Measurements from ENCODE around the gene YAE1. TPM values are rescaled to one million over a fixed set of nuclear protein-coding genes. Genes with fewer than 3 reads are reported as not detected.

Gene YAE1
- total RNA-seq, 1 experiment from 2014 or later = 29.1 TPM

GRCh38 chr7:39605087-39605486 lies 38.9 kb downstream of the YAE1 start:
- Histone ChIP-seq H3K27ac (ENCODE audit: low read depth, low read length, poor library complexity, severe bottlenecking) (no peak overlapping the region), H3K4me3 (ENCODE audit: low read depth, low read length, poor library complexity, severe bottlenecking) (no peak overlapping the region), H3K9me3 (ENCODE audit: low read depth, low read length, poor library complexity, severe bottlenecking) (no peaks in the 10 kb centered on the region), H3K27me3 (replicated peaks; ENCODE audit: insufficient read depth, low read depth, low read length, poor library complexity) (no peaks in the 10 kb centered on the region), H3K36me3 (ENCODE audit: insufficient read depth, low read length, poor library complexity, severe bottlenecking) (no peaks in the 10 kb centered on the region), H3K4me1 (ENCODE audit: insufficient read depth, low read length, poor library complexity, severe bottlenecking) (peaks cover 21% of the 10 kb centered on the region)
- DNase-seq (ENCODE audit: low spot score) = no peak
- no TSS peak for BruUV-seq (replicated peaks)
- intact Hi-C loops (cut with micrococcal nuclease; ENCODE audit: unreplicated experiment) = no loop called here
- TF ChIP-seq, protein P1, sequence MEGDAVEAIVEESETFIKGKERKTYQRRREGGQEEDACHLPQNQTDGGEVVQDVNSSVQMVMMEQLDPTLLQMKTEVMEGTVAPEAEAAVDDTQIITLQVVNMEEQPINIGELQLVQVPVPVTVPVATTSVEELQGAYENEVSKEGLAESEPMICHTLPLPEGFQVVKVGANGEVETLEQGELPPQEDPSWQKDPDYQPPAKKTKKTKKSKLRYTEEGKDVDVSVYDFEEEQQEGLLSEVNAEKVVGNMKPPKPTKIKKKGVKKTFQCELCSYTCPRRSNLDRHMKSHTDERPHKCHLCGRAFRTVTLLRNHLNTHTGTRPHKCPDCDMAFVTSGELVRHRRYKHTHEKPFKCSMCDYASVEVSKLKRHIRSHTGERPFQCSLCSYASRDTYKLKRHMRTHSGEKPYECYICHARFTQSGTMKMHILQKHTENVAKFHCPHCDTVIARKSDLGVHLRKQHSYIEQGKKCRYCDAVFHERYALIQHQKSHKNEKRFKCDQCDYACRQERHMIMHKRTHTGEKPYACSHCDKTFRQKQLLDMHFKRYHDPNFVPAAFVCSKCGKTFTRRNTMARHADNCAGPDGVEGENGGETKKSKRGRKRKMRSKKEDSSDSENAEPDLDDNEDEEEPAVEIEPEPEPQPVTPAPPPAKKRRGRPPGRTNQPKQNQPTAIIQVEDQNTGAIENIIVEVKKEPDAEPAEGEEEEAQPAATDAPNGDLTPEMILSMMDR (conservative IDR thresholded peaks at IDR 0.05; ENCODE audit: low read depth, low read length) = no peak
- TF ChIP-seq EZH2 (IDR thresholded peaks at IDR 0.05; ENCODE audit: borderline replicate concordance, low read depth, low read length, poor library complexity, severe bottlenecking) = no peak
- POLR2A ChIA-PET (ENCODE audit: low non-redundant PET) = no interaction called here
- CTCF ChIA-PET = no interaction called here

GRCh38 chr7:39606352-39606751 lies 40.1 kb downstream of the YAE1 start:
- POLR2A ChIA-PET (ENCODE audit: low non-redundant PET) = no interaction called here

GRCh38 chr7:39606941-39607340 lies 40.7 kb downstream of the YAE1 start:
- POLR2A ChIA-PET (ENCODE audit: low non-redundant PET) = no interaction called here
- Histone ChIP-seq H3K4me3 (ENCODE audit: low read depth, low read length, poor library complexity, severe bottlenecking) (no peak overlapping the region), H3K4me1 (ENCODE audit: insufficient read depth, low read length, poor library complexity, severe bottlenecking) (peaks cover 21% of the 10 kb centered on the region), H3K9me3 (ENCODE audit: low read depth, low read length, poor library complexity, severe bottlenecking) (no peaks in the 10 kb centered on the region), H3K27ac (ENCODE audit: low read depth, low read length, poor library complexity, severe bottlenecking) (no peak overlapping the region), H3K36me3 (ENCODE audit: insufficient read depth, low read length, poor library complexity, severe bottlenecking) (no peaks in the 10 kb centered on the region), H3K27me3 (replicated peaks; ENCODE audit: insufficient read depth, low read depth, low read length, poor library complexity) (no peaks in the 10 kb centered on the region)
- no peak for DNase-seq (ENCODE audit: low spot score)
- no TSS peak for BruUV-seq (replicated peaks)
- CTCF ChIA-PET = no interaction called here
- intact Hi-C loops (cut with micrococcal nuclease; ENCODE audit: unreplicated experiment) = no loop called here
- TF ChIP-seq, protein P1 (conservative IDR thresholded peaks at IDR 0.05; ENCODE audit: low read depth, low read length) = no peak
- no peak for TF ChIP-seq EZH2 (IDR thresholded peaks at IDR 0.05; ENCODE audit: borderline replicate concordance, low read depth, low read length, poor library complexity, severe bottlenecking)

More at GRCh38 chr7:39606352-39606751, 40.1 kb downstream of the YAE1 start:
- no peak overlapping the region for H3K4me3 ChIP-seq (ENCODE audit: low read depth, low read length, poor library complexity, severe bottlenecking)
- no peaks in the 10 kb centered on the region for H3K36me3 ChIP-seq (ENCODE audit: insufficient read depth, low read length, poor library complexity, severe bottlenecking)
- intact Hi-C loops (cut with micrococcal nuclease; ENCODE audit: unreplicated experiment) = no loop called here
- peaks cover 21% of the 10 kb centered on the region for H3K4me1 ChIP-seq (ENCODE audit: insufficient read depth, low read length, poor library complexity, severe bottlenecking)
- no peaks in the 10 kb centered on the region for H3K27me3 ChIP-seq (replicated peaks; ENCODE audit: insufficient read depth, low read depth, low read length, poor library complexity)
- TF ChIP-seq EZH2 (IDR thresholded peaks at IDR 0.05; ENCODE audit: borderline replicate concordance, low read depth, low read length, poor library complexity, severe bottlenecking) = no peak
- TF ChIP-seq, protein P1 (conservative IDR thresholded peaks at IDR 0.05; ENCODE audit: low read depth, low read length) = no peak
- DNase-seq (ENCODE audit: low spot score) = no peak
- BruUV-seq (replicated peaks) = no TSS peak
- H3K9me3 ChIP-seq (ENCODE audit: low read depth, low read length, poor library complexity, severe bottlenecking) = no peaks in the 10 kb centered on the region
- no peak overlapping the region for H3K27ac ChIP-seq (ENCODE audit: low read depth, low read length, poor library complexity, severe bottlenecking)
- CTCF ChIA-PET = no interaction called here

Measured in A673 (cell line).